GM18502 (cell line): ENCODE results near the gene ZNF273.

Experiments used
- ATAC-seq: cut with Tn5 transposase; IDR thresholded peaks from one replicate; pipeline ENCODE4 v1.9.1; 2021; ENCODE audit warnings: mild to moderate bottlenecking; ENCODE audit not compliant: unreplicated experiment, poor library complexity

Gene ZNF273

GRCh38 chr7:64876792-64877713, 26.0 kb upstream of the ZNF273 start:
- no peak for ATAC-seq

DNA sequence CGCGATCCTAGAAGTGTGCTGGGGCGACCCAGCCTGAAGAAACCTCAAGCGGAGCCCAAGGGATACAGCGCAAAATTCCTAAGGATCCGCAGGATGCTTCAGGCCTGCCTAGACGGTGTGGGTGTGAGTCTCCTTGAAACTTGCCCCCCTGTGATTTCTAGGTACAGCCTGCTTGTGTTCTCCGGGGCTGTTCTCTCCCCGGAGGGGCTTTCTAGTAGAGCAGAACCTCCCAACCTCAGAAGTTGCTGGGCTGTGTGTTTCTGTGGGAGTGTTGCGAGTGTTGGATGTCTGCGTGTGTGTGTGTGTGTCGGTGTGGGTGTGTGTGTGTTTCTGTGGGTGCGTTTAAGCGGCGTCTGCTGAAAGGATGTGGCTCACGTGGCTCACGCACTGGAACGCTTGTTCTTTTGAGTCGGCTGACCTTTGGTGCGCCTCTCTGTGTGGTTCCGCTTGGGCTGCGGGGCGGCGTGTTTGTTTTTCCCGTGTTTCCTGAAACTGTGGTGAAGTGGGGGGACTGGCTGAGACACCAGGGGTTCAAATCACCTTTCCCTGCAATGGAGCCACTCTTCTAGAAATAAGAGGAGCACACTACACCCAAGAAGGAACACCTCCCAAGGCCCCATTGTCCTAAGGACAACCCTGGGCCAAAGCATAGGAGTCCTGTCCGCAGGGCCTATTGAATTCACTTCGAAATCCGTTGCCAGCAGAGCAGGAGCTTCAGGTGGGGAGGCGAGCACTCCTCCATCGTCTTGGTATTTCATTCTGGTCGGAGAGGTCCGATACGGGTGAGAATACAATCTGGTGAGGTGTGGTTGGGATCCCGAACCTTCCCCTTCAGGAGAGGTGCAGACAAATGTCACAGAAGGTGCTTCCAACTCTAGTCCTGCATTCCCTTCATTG, 25.1 kb upstream of the ZNF273 start:
- no peak for ATAC-seq

GRCh38 chr7:64878684-64879083, 24.4 kb upstream of the ZNF273 start:
- no peak for ATAC-seq

GRCh38 chr7:64879086-64879730, 23.9 kb upstream of the ZNF273 start:
- no peak for ATAC-seq

- no peak for ATAC-seq
Observed at GRCh38 chr7:64879800-64880199, 23.3 kb upstream of the ZNF273 start.

DNA sequence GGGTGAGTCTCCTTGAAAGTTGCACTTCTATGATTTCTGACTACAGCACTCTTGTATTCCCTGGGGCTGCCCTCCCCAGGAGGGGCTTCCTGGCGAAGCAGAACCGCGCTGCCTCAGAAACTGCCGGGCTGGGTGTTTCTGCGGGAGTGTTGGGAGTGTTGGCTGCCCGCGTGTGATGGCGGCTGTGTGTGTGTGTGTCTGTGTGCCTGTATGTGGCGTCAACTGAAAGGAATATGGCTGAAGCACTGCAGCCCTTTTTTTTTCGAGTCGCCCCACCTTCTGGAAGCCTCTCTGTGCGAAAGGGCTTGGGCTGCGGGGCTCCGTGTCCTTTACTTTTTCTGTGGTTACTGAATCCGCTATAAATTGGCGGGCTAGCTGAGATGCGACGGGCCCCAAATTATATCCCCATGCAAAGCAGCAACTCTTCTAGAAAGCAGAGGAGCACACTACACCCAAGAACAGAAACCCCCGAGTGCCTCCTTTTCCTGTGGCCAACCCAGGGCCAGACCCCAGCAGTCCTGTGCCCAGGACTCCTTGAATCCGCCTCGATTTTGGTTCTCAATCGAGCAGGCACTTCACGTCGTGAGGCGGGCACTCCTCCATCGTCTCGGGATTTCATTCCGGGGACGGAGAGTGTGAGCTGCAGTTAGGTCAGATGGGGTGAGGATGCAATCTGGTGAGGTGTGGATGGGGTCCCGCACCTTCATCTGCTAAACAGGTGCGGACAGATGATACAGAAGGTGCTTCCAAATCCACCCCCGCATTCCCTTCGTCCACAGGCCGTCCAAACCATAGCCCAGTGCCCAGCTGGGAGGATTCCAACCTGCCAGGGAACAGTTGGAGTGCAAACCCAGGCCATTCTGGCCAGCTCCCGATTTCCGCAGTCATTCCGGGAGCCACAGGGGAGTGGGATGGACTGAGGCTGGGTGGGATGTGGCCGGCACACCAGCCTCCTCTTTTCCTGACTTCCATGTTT, 22.5 kb upstream of the ZNF273 start:
- no peak for ATAC-seq

GRCh38 chr7:64881461-64882287, 21.4 kb upstream of the ZNF273 start:
- no peak for ATAC-seq

- no peak for ATAC-seq
Observed at GRCh38 chr7:64882341-64883112, 20.5 kb upstream of the ZNF273 start.

DNA sequence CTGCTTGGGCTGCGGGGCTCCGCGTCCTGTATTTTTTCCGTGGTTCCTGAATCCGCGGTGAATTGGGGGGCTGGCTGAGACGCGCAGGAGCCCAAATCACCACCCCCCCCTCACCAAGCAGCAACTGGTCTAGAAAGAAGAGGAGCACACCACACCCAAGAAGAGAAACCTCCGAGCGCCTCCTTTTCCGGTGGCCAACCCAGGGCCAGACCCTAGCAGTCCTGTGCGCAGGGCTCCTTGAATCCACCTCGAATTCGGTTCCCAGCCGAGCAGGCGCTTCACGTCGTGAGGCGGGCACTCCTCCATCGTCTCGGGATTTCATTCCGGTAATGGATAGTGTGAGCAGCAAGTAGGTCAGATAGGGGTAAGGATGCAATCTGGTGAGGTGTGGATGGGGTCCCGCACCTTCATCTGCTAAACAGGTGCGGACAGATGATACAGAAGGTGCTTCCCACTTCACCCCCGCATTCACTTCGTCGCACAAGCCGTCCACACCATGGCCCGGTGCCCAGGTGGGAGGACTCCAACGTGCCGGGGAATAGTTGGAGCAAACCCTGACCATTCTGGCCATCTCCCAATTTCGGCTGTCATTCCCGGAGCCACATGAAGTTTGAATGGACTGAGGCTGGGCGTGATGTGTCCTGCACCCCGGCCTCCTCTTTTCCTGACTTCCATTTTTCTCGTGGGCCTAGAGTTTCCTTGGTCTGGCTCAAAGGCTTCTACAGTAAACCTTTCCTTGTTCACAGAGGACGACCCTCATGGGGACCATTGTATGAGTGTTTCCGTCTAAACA, 19.8 kb upstream of the ZNF273 start:
- ATAC-seq: no peak

DNA sequence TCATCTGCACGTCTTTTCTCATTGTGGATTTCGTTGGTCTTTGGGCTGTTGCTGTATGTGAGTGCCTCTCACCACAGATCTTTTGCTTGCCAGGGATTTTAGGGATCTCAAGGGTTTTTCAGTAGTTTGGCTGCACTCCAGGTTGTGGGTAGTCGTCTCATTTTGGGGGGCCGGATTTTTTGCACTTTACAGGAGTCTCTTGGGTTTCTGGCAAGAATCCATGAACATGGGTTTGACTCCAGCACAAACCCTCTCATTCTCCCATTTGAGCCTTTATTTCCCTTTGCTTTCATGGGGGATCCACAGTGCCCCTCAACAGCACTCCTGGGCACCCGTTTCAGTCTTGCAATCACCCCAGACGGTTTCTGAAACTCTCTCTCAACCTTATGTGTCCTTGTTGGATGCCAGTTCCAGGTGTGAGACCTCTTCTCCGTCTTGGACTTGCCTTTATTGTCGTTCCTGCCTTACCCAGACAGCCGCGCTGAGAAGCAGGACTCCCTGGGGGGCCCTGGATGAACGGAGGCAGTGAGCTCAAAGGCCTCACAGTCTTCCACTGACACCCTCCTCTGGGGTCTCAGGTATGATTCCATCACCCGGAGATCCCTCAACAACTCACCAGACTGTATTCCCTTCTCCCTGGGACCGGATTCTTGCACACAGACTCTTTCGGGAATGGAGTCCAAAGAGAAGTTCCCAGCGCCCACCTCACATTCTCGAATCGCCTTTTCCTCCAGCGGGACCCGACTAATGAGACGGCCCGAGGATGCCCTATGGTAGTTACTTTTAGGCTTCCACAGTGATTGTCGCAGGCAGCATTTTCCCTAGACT, 18.8 kb upstream of the ZNF273 start:
- ATAC-seq: no peak

DNA sequence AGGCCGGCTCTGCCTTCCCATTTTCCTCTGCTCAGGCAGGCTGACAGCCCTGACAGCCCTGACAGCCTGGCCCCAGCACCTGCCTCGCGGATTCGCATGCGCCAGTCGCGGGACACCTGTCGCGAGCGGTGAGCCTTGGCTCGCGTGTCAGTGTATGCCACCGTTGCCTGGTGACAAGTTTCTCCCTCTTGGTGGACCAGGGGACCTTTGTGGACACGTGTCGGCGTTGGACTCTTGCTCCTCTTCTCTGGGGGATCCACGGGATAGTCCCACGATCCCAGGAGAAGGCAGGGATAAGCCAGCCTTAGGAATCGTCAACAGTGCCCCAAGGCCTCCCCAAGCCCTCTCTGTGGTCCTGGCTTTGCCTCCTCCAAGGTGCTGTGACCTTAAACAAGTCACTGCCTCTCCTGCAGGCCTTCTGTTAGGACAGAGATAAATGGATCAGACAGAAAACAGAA, 18.1 kb upstream of the ZNF273 start:
- ATAC-seq: no peak

DNA sequence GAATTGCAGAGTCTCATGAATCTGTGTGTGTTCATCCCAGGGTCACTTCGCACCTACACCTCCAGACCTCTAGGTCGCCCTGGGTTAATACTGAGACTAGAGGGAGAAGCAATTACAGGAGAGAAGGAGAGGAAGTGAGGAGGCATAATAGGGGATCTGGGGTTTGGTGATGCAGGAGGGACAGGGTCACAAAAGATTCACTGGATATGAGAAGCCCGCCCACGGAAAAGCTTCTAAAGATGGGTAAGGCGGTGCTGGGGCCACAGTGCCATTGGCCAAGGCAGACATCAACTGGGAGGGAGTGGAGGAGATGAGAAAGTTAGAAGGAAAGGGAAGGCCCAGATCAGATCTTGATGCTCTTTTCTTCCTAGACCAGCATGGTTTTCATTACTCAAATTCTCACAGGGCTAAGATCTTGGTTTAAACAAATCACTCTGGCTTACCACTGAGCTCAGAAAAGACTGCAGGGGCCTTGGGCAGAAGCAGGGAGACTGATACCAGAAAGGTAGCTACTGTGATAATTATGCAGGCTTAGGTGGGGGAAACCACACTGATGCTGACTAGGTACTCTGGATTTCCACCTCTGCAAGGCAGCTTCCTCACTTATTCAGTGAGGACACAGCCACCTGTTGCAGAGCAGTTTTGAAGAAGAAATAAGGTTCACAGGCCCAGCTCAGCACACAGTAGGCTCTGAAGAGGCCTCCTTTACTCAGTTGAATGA, 17.4 kb upstream of the ZNF273 start:
- ATAC-seq: no peak

DNA sequence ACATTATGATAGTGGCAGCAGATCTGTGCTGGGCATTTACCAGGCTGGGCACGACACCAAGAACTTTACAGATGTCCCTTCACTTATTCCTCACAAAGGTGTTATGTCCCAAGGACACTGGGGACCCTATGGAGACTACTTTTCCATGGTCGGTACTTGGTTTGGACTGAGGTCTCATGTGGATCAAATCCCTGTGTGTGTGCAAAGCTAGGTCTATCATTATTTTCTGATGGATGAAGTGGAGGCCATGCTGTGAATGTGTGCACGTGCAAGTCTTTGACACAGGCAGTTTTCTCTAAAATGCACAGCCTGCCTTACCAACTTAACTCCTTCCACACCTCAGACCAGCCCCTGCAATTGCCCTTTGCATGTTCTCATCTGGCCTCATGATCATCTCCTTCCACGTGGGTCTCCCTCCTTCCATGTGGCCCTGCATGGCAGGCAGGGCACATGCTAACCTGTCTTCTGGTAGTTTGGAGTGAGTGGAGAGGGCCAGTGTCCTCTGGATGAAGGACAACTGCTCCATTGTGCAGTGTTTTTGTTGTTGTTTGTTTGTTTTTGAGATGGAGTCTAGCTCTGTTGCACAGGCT, 16.0 kb upstream of the ZNF273 start:
- ATAC-seq: no peak

DNA sequence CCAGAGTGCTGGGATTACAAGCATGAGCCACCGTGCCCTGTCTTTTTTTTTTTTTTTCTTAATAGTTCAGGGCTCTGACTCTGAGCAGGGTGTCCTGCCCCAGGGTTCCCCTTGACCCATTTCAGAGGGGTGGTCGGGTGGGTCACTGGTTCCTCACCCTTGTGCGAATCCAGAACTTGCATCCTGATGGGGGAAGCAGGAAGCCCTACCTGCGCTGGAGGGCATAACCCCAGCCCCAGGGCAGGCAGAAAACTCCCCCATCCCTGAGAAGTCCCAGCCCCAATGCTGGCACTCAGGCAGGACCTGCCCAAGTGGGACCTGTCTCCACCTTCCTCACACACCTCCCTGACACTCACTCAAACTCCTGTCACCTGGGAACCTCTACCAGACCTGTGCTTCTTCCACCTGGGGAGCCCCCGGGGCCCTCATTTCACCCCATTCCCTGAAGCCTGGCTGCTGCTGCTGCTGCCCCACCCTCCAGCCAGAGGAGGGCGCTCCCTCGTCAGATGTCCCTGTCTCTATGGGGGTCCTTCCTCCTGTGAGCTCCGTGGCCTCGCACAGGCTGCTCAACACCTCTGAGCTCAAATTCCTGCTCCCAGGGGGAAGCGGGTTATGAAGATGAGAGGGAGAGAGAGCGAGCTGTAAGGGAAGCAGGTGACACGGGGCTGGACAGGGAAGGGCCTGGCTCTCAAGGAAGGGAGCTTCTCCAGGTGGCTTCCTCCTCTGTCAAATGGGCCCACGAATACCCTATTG, 15.1 kb upstream of the ZNF273 start:
- ATAC-seq: no peak

GRCh38 chr7:64888561-64888900, 14.5 kb upstream of the ZNF273 start:
- no peak for ATAC-seq
